Measurements from ENCODE around the gene GANC. TPM values are rescaled to one million over a fixed set of nuclear protein-coding genes. Genes with fewer than 3 reads are reported as not detected.
"Not testable (repeated sequence)": the region's sequence is repeated elsewhere in the genome, so short reads cannot be mapped to it uniquely, and the experiment has no call there.

Gene GANC
- total RNA-seq, 1 donor from 2014 or later: 11.1 TPM

GRCh38 chr15:42285034-42285433, 12.0 kb downstream of the GANC start:
- DNase-seq: no peak

- no peak for DNase-seq
These were observed 13.5 kb downstream of the GANC start for GRCh38 chr15:42286445-42287029.

- DNase-seq: no peak
These were observed 14.9 kb downstream of the GANC start for GRCh38 chr15:42287931-42288330.

- DNase-seq: peak; percentile 47
These were observed 16.2 kb downstream of the GANC start for GRCh38 chr15:42289166-42289565.

GRCh38 chr15:42301004-42301403, 28.0 kb downstream of the GANC start:
- DNase-seq: not testable (repeated sequence)

GRCh38 chr15:42306681-42307080, 33.7 kb downstream of the GANC start:
- DNase-seq: no peak

GRCh38 chr15:42313463-42313862, 40.5 kb downstream of the GANC start:
- no peak for DNase-seq

- DNase-seq: no peak
These were observed 41.8 kb downstream of the GANC start for GRCh38 chr15:42314818-42315217.

- no peak for DNase-seq
These were observed 42.5 kb downstream of the GANC start for GRCh38 chr15:42315521-42315920.

GRCh38 chr15:42316282-42316805, 43.3 kb downstream of the GANC start:
- DNase-seq: not testable (repeated sequence)

GRCh38 chr15:42319206-42319605, 46.2 kb downstream of the GANC start:
- no peak for DNase-seq

GRCh38 chr15:42324308-42324707, 51.3 kb downstream of the GANC start:
- peak; percentile 30 for DNase-seq

- DNase-seq: no peak
These were observed 56.2 kb downstream of the GANC start for GRCh38 chr15:42329161-42329560.

- DNase-seq: no peak
These were observed 57.0 kb downstream of the GANC start for GRCh38 chr15:42329992-42330391.

GRCh38 chr15:42331235-42331634, 58.2 kb downstream of the GANC start:
- no peak for DNase-seq

- peak; percentile 68 for DNase-seq
These were observed 59.3 kb downstream of the GANC start for GRCh38 chr15:42332331-42332730.

- DNase-seq: no peak
These were observed 62.1 kb downstream of the GANC start for GRCh38 chr15:42335074-42335473.

GRCh38 chr15:42336650-42337049, 63.6 kb downstream of the GANC start:
- DNase-seq: not testable (repeated sequence)

GRCh38 chr15:42337104-42337503, 64.1 kb downstream of the GANC start:
- not testable (repeated sequence) for DNase-seq

GRCh38 chr15:42338500-42338899, 65.5 kb downstream of the GANC start:
- DNase-seq: peak; percentile 6

- DNase-seq: no peak
These were observed 70.7 kb downstream of the GANC start for GRCh38 chr15:42343596-42344232.

- DNase-seq: peak; percentile 78
These were observed 71.8 kb downstream of the GANC start for GRCh38 chr15:42344763-42345162.

- DNase-seq: no peak
These were observed 72.5 kb downstream of the GANC start for GRCh38 chr15:42345504-42345903.

- no peak for DNase-seq
These were observed 75.1 kb downstream of the GANC start for GRCh38 chr15:42348083-42348482.
